ENCODE measurements around the gene NMRAL1.

The NMRAL1 gene

GRCh38 chr16:4496305-4496704 lies 21.9 kb upstream of the NMRAL1 start:
- no peak for DNase-seq (ENCODE audit: extremely low read depth, low read depth)
- no peak for TF ChIP-seq CTCF (IDR thresholded peaks at IDR 0.05; ENCODE audit: low read depth, low read length, missing control alignments)

GRCh38 chr16:4495766-4496165 lies 21.3 kb upstream of the NMRAL1 start:
- H3K4me3 ChIP-seq (replicated peaks; ENCODE audit: low read depth, low read length) = no peak overlapping the region
- no peak for TF ChIP-seq CTCF (IDR thresholded peaks at IDR 0.05; ENCODE audit: low read depth, low read length, missing control alignments)
- DNase-seq (ENCODE audit: extremely low read depth, low read depth) = no peak

More at GRCh38 chr16:4496305-4496704, 21.9 kb upstream of the NMRAL1 start:
- H3K4me3 ChIP-seq (replicated peaks; ENCODE audit: low read depth, low read length) = no peak overlapping the region

- no peak for TF ChIP-seq CTCF (IDR thresholded peaks at IDR 0.05; ENCODE audit: low read depth, low read length, missing control alignments)
- DNase-seq (ENCODE audit: extremely low read depth, low read depth) = peak; percentile 56
- H3K4me3 ChIP-seq (replicated peaks; ENCODE audit: low read depth, low read length) = no peak overlapping the region
These were observed 20.5 kb upstream of the NMRAL1 start for GRCh38 chr16:4494746-4495490.

- no peak overlapping the region for H3K4me3 ChIP-seq (replicated peaks; ENCODE audit: low read depth, low read length)
- no peak for TF ChIP-seq CTCF (IDR thresholded peaks at IDR 0.05; ENCODE audit: low read depth, low read length, missing control alignments)
- no peak for DNase-seq (ENCODE audit: extremely low read depth, low read depth)
These were observed 17.5 kb upstream of the NMRAL1 start for GRCh38 chr16:4491898-4492297.

GRCh38 chr16:4489030-4489429 lies 14.6 kb upstream of the NMRAL1 start:
- TF ChIP-seq CTCF (IDR thresholded peaks at IDR 0.05; ENCODE audit: low read depth, low read length, missing control alignments) = no peak
- no peak overlapping the region for H3K4me3 ChIP-seq (replicated peaks; ENCODE audit: low read depth, low read length)
- DNase-seq (ENCODE audit: extremely low read depth, low read depth) = no peak

GRCh38 chr16:4488499-4488967 lies 14.1 kb upstream of the NMRAL1 start:
- TF ChIP-seq CTCF (IDR thresholded peaks at IDR 0.05; ENCODE audit: low read depth, low read length, missing control alignments) = no peak
- no peak overlapping the region for H3K4me3 ChIP-seq (replicated peaks; ENCODE audit: low read depth, low read length)
- no peak for DNase-seq (ENCODE audit: extremely low read depth, low read depth)

Data from HFF-Myc (cell line).